Activated CD4-positive, alpha-beta T cell treated with anti-CD3 and anti-CD28 coated beads, Interleukin-2, amount 50 U/mL, for 4 hours (primary cell): ENCODE results near the gene NEU3.
"Not testable (repeated sequence)": the region's sequence is repeated elsewhere in the genome, so short reads cannot be mapped to it uniquely, and the experiment has no call there.

Source experiments
- DNase-seq, 2 experiments: peaks; one replicate each; pipeline ENCODE4 v3.0.0-alpha.2; 2020

The NEU3 gene

GRCh38 chr11:74988541-74989259, at the start of gene NEU3:
TSS of gene NEU3 (plus strand) at chr11:74988933. CDS start at chr11:74989061, 128 bp downstream.
- peak; percentile 83 for DNase-seq

GRCh38 chr11:74941492-74941891, 47.2 kb upstream of the NEU3 start:
- no peak for DNase-seq

GRCh38 chr11:74942073-74942759, 46.5 kb upstream of the NEU3 start:
- DNase-seq = no peak

GRCh38 chr11:74948546-74948897, 40.2 kb upstream of the NEU3 start:
- no peak for DNase-seq

- peak; percentile 98 for DNase-seq
Observed at GRCh38 chr11:74948898-74949752, 39.6 kb upstream of the NEU3 start, which contains the start of the genes SPCS2 and XRRA1. TSS of gene SPCS2 (plus strand) at chr11:74949266. CDS start at chr11:74949286, 20 bp downstream. TSS of gene XRRA1 (minus strand) at chr11:74949091. CDS start at chr11:74940878, 8,213 bp downstream.

GRCh38 chr11:74949753-74950137, 39.0 kb upstream of the NEU3 start:
- DNase-seq = no peak

GRCh38 chr11:74950374-74950969, 38.3 kb upstream of the NEU3 start:
- DNase-seq = no peak

GRCh38 chr11:74951226-74951625, 37.5 kb upstream of the NEU3 start:
- DNase-seq = no peak

GRCh38 chr11:74952752-74953151, 36.0 kb upstream of the NEU3 start:
- no peak for DNase-seq

GRCh38 chr11:74953451-74953850, 35.3 kb upstream of the NEU3 start:
- DNase-seq = no peak

GRCh38 chr11:74954199-74954598, 34.5 kb upstream of the NEU3 start:
- DNase-seq = no peak

- no peak for DNase-seq
Observed at GRCh38 chr11:74956397-74957015, 32.2 kb upstream of the NEU3 start.

GRCh38 chr11:74957937-74958629, 30.6 kb upstream of the NEU3 start:
- DNase-seq = no peak

GRCh38 chr11:74960128-74960527, 28.6 kb upstream of the NEU3 start:
- DNase-seq = not testable (repeated sequence)

GRCh38 chr11:74966651-74967050, 22.1 kb upstream of the NEU3 start:
- no peak for DNase-seq

- DNase-seq = no peak
Observed at GRCh38 chr11:74970852-74971395, 17.8 kb upstream of the NEU3 start.

- DNase-seq = no peak
Observed at GRCh38 chr11:74971424-74971823, 17.3 kb upstream of the NEU3 start.

- DNase-seq = no peak
Observed at GRCh38 chr11:74978041-74978440, 10.7 kb upstream of the NEU3 start.

GRCh38 chr11:74980634-74981033, 8.1 kb upstream of the NEU3 start:
- DNase-seq = no peak

- no peak for DNase-seq
Observed at GRCh38 chr11:74981888-74982287, 6.8 kb upstream of the NEU3 start.

- DNase-seq = no peak
Observed at GRCh38 chr11:74984070-74984469, 4.7 kb upstream of the NEU3 start.

- DNase-seq = no peak
Observed at GRCh38 chr11:74984730-74985129, 4.0 kb upstream of the NEU3 start.
